ENCODE measurements around the gene MYO5A. TPM values are rescaled to one million over a fixed set of nuclear protein-coding genes. Genes with fewer than 3 reads are reported as not detected.

MYO5A gene
- total RNA-seq, 1 experiment from 2014 or later, result 17.6 TPM

DNA sequence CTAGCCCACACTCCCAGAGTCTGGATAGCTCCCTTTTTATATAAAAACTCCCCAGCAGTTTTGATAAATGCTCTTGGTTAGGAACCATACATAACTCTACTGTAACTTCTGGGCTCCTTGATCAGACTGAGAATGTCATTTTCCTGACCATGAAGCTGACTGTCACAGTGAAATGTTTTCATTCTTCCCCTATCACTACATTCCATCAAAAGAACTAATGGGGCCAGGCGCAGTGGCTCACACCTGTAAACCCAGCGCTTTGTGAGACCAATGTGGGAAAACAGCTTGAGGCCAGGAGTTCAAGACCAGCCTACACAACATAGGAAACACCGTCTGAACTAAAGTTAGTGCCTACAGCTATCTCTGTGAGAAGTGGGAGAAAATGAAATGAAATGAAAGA lies 160.3 kb downstream of the MYO5A start (continued):
- TF ChIP-seq, protein P1, sequence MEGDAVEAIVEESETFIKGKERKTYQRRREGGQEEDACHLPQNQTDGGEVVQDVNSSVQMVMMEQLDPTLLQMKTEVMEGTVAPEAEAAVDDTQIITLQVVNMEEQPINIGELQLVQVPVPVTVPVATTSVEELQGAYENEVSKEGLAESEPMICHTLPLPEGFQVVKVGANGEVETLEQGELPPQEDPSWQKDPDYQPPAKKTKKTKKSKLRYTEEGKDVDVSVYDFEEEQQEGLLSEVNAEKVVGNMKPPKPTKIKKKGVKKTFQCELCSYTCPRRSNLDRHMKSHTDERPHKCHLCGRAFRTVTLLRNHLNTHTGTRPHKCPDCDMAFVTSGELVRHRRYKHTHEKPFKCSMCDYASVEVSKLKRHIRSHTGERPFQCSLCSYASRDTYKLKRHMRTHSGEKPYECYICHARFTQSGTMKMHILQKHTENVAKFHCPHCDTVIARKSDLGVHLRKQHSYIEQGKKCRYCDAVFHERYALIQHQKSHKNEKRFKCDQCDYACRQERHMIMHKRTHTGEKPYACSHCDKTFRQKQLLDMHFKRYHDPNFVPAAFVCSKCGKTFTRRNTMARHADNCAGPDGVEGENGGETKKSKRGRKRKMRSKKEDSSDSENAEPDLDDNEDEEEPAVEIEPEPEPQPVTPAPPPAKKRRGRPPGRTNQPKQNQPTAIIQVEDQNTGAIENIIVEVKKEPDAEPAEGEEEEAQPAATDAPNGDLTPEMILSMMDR (IDR thresholded peaks at IDR 0.05 in 2 of 3, conservative IDR thresholded peaks at IDR 0.05 in 1 of 3; ENCODE audit: borderline replicate concordance in 1 of 3, insufficient read depth in 1 of 3, low read depth in 2 of 3, low read length in 2 of 3), result no peak
- TF ChIP-seq POLR2AphosphoS5 (IDR thresholded peaks at IDR 0.05; ENCODE audit: low read depth, low read length) (no peak), EZH2phosphoT487 (IDR thresholded peaks at IDR 0.05; ENCODE audit: borderline replicate concordance) (no peak)
- TF ChIP-seq, protein P2, sequence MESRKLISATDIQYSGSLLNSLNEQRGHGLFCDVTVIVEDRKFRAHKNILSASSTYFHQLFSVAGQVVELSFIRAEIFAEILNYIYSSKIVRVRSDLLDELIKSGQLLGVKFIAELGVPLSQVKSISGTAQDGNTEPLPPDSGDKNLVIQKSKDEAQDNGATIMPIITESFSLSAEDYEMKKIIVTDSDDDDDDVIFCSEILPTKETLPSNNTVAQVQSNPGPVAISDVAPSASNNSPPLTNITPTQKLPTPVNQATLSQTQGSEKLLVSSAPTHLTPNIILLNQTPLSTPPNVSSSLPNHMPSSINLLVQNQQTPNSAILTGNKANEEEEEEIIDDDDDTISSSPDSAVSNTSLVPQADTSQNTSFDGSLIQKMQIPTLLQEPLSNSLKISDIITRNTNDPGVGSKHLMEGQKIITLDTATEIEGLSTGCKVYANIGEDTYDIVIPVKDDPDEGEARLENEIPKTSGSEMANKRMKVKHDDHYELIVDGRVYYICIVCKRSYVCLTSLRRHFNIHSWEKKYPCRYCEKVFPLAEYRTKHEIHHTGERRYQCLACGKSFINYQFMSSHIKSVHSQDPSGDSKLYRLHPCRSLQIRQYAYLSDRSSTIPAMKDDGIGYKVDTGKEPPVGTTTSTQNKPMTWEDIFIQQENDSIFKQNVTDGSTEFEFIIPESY (IDR thresholded peaks at IDR 0.05; ENCODE audit: extremely low read depth, insufficient replicate concordance, low read length), result no peak
- TF ChIP-seq, protein P3, sequence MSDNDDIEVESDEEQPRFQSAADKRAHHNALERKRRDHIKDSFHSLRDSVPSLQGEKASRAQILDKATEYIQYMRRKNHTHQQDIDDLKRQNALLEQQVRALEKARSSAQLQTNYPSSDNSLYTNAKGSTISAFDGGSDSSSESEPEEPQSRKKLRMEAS (IDR thresholded peaks at IDR 0.05), result no peak

DNA sequence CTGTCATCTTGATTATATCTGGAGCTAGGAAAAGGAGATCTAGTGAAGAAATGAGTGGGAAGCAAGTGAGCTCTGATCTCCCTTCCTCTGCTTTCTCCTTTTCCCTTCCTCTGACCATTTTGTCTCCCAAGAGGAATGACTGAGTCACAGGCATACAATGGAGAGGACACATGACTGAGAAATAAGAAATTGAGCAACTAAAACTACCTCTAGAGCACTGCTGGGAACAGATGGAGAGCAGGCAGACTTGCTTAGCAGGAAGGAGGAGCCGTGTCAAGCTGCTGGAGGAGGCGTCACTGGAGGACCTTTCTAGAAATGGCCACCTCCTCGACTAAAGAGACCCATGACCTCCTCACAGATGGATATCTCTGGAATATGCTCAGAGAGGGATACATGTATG lies 166.2 kb downstream of the MYO5A start:
- H3K9ac ChIP-seq (ENCODE audit: low read length), result no peak overlapping the region
- ChIA-PET CTCF (no interaction called here), RAD21 (ENCODE audit: low non-redundant PET in 1 of 2, low total read pairs in 2 of 2, uncharacterized antibody in 2 of 2, unreplicated experiment in 2 of 2) (no interaction called here), POLR2A (no interaction called here)
- ATAC-seq (no peak), DNase-seq (ENCODE audit: low read depth, low spot score) (no peak)
- no peaks in the 10 kb centered on the region for H3K9me2 ChIP-seq (ENCODE audit: insufficient read depth)
- no peaks in the 10 kb centered on the region for H4K20me1 ChIP-seq (ENCODE audit: insufficient read depth)
- intact Hi-C loops (cut with micrococcal nuclease), result no loop called here
- no peaks in the 10 kb centered on the region for H3K79me2 ChIP-seq (ENCODE audit: insufficient read depth, low read length)
- no peaks in the 10 kb centered on the region; a peak in 1 of 4 replicates for H3K36me3 ChIP-seq (ENCODE audit: control insufficient read depth in 1 of 2, insufficient read depth in 2 of 2, low read length in 2 of 2)
- no peak for TF ChIP-seq ZNF274 (IDR thresholded peaks at IDR 0.05; ENCODE audit: low read depth, low read length)
- TF ChIP-seq, protein P4, sequence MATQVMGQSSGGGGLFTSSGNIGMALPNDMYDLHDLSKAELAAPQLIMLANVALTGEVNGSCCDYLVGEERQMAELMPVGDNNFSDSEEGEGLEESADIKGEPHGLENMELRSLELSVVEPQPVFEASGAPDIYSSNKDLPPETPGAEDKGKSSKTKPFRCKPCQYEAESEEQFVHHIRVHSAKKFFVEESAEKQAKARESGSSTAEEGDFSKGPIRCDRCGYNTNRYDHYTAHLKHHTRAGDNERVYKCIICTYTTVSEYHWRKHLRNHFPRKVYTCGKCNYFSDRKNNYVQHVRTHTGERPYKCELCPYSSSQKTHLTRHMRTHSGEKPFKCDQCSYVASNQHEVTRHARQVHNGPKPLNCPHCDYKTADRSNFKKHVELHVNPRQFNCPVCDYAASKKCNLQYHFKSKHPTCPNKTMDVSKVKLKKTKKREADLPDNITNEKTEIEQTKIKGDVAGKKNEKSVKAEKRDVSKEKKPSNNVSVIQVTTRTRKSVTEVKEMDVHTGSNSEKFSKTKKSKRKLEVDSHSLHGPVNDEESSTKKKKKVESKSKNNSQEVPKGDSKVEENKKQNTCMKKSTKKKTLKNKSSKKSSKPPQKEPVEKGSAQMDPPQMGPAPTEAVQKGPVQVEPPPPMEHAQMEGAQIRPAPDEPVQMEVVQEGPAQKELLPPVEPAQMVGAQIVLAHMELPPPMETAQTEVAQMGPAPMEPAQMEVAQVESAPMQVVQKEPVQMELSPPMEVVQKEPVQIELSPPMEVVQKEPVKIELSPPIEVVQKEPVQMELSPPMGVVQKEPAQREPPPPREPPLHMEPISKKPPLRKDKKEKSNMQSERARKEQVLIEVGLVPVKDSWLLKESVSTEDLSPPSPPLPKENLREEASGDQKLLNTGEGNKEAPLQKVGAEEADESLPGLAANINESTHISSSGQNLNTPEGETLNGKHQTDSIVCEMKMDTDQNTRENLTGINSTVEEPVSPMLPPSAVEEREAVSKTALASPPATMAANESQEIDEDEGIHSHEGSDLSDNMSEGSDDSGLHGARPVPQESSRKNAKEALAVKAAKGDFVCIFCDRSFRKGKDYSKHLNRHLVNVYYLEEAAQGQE (IDR thresholded peaks at IDR 0.05; ENCODE audit: low read depth), result no peak
- TF ChIP-seq CEBPB (IDR thresholded peaks at IDR 0.05; ENCODE audit: low read depth), result no peak
- no peak for TF ChIP-seq SRF (IDR thresholded peaks at IDR 0.05; ENCODE audit: low read depth)
- TF ChIP-seq POLR2AphosphoS5 (IDR thresholded peaks at IDR 0.05; ENCODE audit: low read depth, low read length), result no peak
- TF ChIP-seq YY1 (IDR thresholded peaks at IDR 0.05; ENCODE audit: extremely low read depth, insufficient replicate concordance, low read depth, low read length), result no peak
- TF ChIP-seq TCF7L2 (IDR thresholded peaks at IDR 0.05; ENCODE audit: borderline replicate concordance, extremely low read depth, insufficient read depth, insufficient read length), result no peak
- TF ChIP-seq, protein P3 (IDR thresholded peaks at IDR 0.05), result no peak
- no peak for TF ChIP-seq EGR1 (IDR thresholded peaks at IDR 0.05; ENCODE audit: low read depth)
- no peak for TF ChIP-seq EZH2 (IDR thresholded peaks at IDR 0.05)
- no peak for TF ChIP-seq EZH2phosphoT487 (IDR thresholded peaks at IDR 0.05; ENCODE audit: borderline replicate concordance)
- H3K9me3 ChIP-seq (ENCODE audit: control insufficient read depth in 1 of 2, insufficient read depth in 1 of 2, low read depth in 1 of 2, low read length in 2 of 2), result no peaks in the 10 kb centered on the region
- no TSS peak for BruUV-seq (replicated peaks)
- H3K27ac ChIP-seq (ENCODE audit: low read depth, low read length), result no peak overlapping the region
- H3K27me3 ChIP-seq (ENCODE audit: insufficient read depth, low read length), result no peaks in the 10 kb centered on the region
- H3K4me1 ChIP-seq (ENCODE audit: control insufficient read depth in 1 of 2, insufficient read depth in 2 of 2, low read length in 2 of 2), result no peaks in the 10 kb centered on the region; a peak in 1 of 4 replicates
- no peak overlapping the region for H2AFZ ChIP-seq (ENCODE audit: low read depth, low read length, poor library complexity, severe bottlenecking)
- no peak overlapping the region for H3K4me3 ChIP-seq (replicated peaks in 1 of 2; ENCODE audit: low read depth in 1 of 2, low read length in 2 of 2)
- no peak overlapping the region for H3K4me2 ChIP-seq (ENCODE audit: low read length)

Data from HCT116 (cell line).